Cardiac muscle cell (in vitro differentiated cells and primary cell): ENCODE measurements around the gene RRP9. TPM values are rescaled to one million over a fixed set of nuclear protein-coding genes. Genes with fewer than 3 reads are reported as not detected.
"Not testable (repeated sequence)": the region's sequence is repeated elsewhere in the genome, so short reads cannot be mapped to it uniquely, and the experiment has no call there.

Experiments used
- DNase-seq, 2 donors: peaks; one replicate each; pipeline versions ENCODE4 v3.0.0 to v3.0.0-alpha.2; 2010 to 2017; ENCODE audit warnings: low read depth in 1 of 2, low spot score in 1 of 2
- H3K27ac ChIP-seq: fragments of 200-600 bp; sonication (generic); 2 replicates; pipeline ENCODE4 v1.5.1; 2016
- H3K27me3 ChIP-seq: fragments of 200-600 bp; sonication (generic); 2 replicates; pipeline ENCODE4 v1.6.0; 2016; ENCODE audit warnings: control low read depth
- H3K36me3 ChIP-seq: fragments of 200-600 bp; sonication (generic); 2 replicates; pipeline ENCODE4 v1.5.1; 2016; ENCODE audit warnings: control low read depth
- H3K4me1 ChIP-seq: fragments of 200-600 bp; sonication (generic); 2 replicates; pipeline ENCODE4 v1.8.1; 2017; ENCODE audit warnings: low read depth, mild to moderate bottlenecking, mixed run types
- H3K4me3 ChIP-seq: fragments of 200-600 bp; sonication (generic); 2 replicates; pipeline ENCODE4 v1.5.1; 2016; ENCODE audit warnings: mild to moderate bottlenecking
- H3K9me3 ChIP-seq: fragments of 200-600 bp; sonication (generic); 2 replicates; pipeline ENCODE4 v1.5.1; 2017; ENCODE audit warnings: low read depth, mild to moderate bottlenecking, control low read depth
- CTCF ChIP-seq: IDR thresholded peaks from 2 replicates; pipeline ENCODE4 v1.5.1; 2012; ENCODE audit warnings: low read depth, mild to moderate bottlenecking, low read length
- polyA plus RNA-seq: library from polyadenylated mRNA; unstranded; fragments of >200 nt; fragmentation: Nextera tagmentation; extraction: Ambion mirVana; gene quantifications from 2 replicates; pipeline ENCODE4 v1.2.1, GENCODE V29; 2016
- total RNA-seq: library from RNA; depleted of rRNA; stranded (reverse); fragments of >200 nt; gene quantifications from 2 replicates; pipeline ENCODE4 v1.2.3, GENCODE V29; 2016

The RRP9 gene
- 22.3 and 22.4 TPM in 2 replicates for total RNA-seq
- 32.8 and 38.2 TPM in 2 replicates for polyA plus RNA-seq

- peaks cover 2% of the 10 kb centered on the region for H3K36me3 ChIP-seq
- H3K27me3 ChIP-seq, result no peaks in the 10 kb centered on the region
- peak within 1 kb of the TSS; percentile 71 for H3K4me3 ChIP-seq
- peak; percentile 99 for TF ChIP-seq CTCF
- H3K9me3 ChIP-seq, result no peaks in the 10 kb centered on the region
- H3K27ac ChIP-seq, result peak within 1 kb of the TSS; percentile 81
- peaks cover 15% of the 10 kb centered on the region for H3K4me1 ChIP-seq
- DNase-seq, result peak; percentile 100
Observed at GRCh38 chr3:51941798-51942602, at the start of gene RRP9, which contains the start of gene PARP3. TSS of gene RRP9 (minus strand) at chr3:51941904. CDS start at chr3:51941867, 37 bp downstream. TSS of gene PARP3 (plus strand) at chr3:51942363. CDS start at chr3:51943356, 993 bp downstream.

- not testable (repeated sequence) for DNase-seq, H3K9me3 ChIP-seq, H3K27me3 ChIP-seq
Observed at GRCh38 chr3:51990501-51990971, 48.8 kb upstream of the RRP9 start.

GRCh38 chr3:51988286-51989146 lies 46.8 kb upstream of the RRP9 start:
- H3K27ac ChIP-seq, result peak overlapping the region; percentile 62
- DNase-seq, result no peak

More at GRCh38 chr3:51990501-51990971, 48.8 kb upstream of the RRP9 start:
- not testable (repeated sequence) for H3K27ac ChIP-seq, H3K4me3 ChIP-seq, H3K4me1 ChIP-seq
- H3K36me3 ChIP-seq, result peaks cover 15% of the 10 kb centered on the region

GRCh38 chr3:51987568-51987967 lies 45.9 kb upstream of the RRP9 start:
- no peak for TF ChIP-seq CTCF
- H3K27ac ChIP-seq, result peak overlapping the region; percentile 14
- peaks cover 2% of the 10 kb centered on the region for H3K36me3 ChIP-seq
- peaks cover 9% of the 10 kb centered on the region for H3K4me1 ChIP-seq
- H3K27me3 ChIP-seq, result no peaks in the 10 kb centered on the region
- H3K9me3 ChIP-seq, result no peaks in the 10 kb centered on the region
- H3K4me3 ChIP-seq, result no peak overlapping the region
- no peak for DNase-seq

More at GRCh38 chr3:51988286-51989146, 46.8 kb upstream of the RRP9 start:
- TF ChIP-seq CTCF, result no peak
- no peak overlapping the region for H3K4me3 ChIP-seq
- peaks cover 9% of the 10 kb centered on the region for H3K4me1 ChIP-seq
- no peaks in the 10 kb centered on the region for H3K9me3 ChIP-seq
- peaks cover 6% of the 10 kb centered on the region for H3K36me3 ChIP-seq
- H3K27me3 ChIP-seq, result no peaks in the 10 kb centered on the region

GRCh38 chr3:51986010-51986947 lies 44.6 kb upstream of the RRP9 start:
- no peaks in the 10 kb centered on the region for H3K27me3 ChIP-seq
- no peak overlapping the region for H3K27ac ChIP-seq
- H3K4me3 ChIP-seq, result no peak overlapping the region
- no peaks in the 10 kb centered on the region for H3K36me3 ChIP-seq
- TF ChIP-seq CTCF, result no peak
- peaks cover 16% of the 10 kb centered on the region for H3K4me1 ChIP-seq
- no peaks in the 10 kb centered on the region for H3K9me3 ChIP-seq
- DNase-seq, result no peak
